Activated T-cell treated with anti-CD3 and anti-CD28 coated beads, Interleukin-2, amount 50 U/mL, for 72 hours (primary cell): ENCODE measurements around the gene INHBA. TPM values are rescaled to one million over a fixed set of nuclear protein-coding genes. Genes with fewer than 3 reads are reported as not detected.

ENCODE experiments used
- ATAC-seq, 2 donors: fragments of 150-1000 bp; cut with Tn5 transposase; replicated peaks in 1 of 2; 2 replicates each; pipeline ENCODE4 v1.10.0; 2021; ENCODE audit warnings: moderate library complexity in 2 of 2, mild to moderate bottlenecking in 1 of 2
- DNase-seq, 2 donors: peaks; one replicate each; pipeline ENCODE4 v3.0.0; 2021 to 2022; ENCODE audit warnings: mixed read lengths in 1 of 2
- H3K27ac Mint-ChIP-seq: one replicate; pipeline ENCODE4 v1.8.0; 2022; ENCODE audit warnings: mild to moderate bottlenecking, moderate library complexity, mixed read lengths
- H3K27me3 Mint-ChIP-seq: one replicate; pipeline ENCODE4 v1.8.0; 2022; ENCODE audit warnings: low read depth, mixed read lengths
- H3K36me3 Mint-ChIP-seq, 2 donors: one replicate each; pipeline ENCODE4 v1.8.0; 2022; ENCODE audit warnings: mixed read lengths in 2 of 2, mild to moderate bottlenecking in 1 of 2; ENCODE audit not compliant: insufficient read depth in 2 of 2
- H3K4me1 Mint-ChIP-seq: one replicate; pipeline ENCODE4 v1.8.0; 2022; ENCODE audit warnings: low read depth, mixed read lengths
- H3K4me3 Mint-ChIP-seq, 2 donors: one replicate each; pipeline ENCODE4 v1.8.0; 2022; ENCODE audit warnings: mild to moderate bottlenecking in 2 of 2, mixed read lengths in 2 of 2, moderate library complexity in 2 of 2
- H3K9me3 Mint-ChIP-seq, 2 donors: one replicate each; pipeline ENCODE4 v1.8.0; 2022; ENCODE audit warnings: mixed read lengths in 2 of 2
- total RNA-seq, 2 donors: library from RNA; stranded (reverse); gene quantifications; one replicate each; pipeline ENCODE4 v1.2.3, GENCODE V29; 2022

INHBA gene
- total RNA-seq, 2 donors from 2014 or later = 0.05 to 0.19 TPM

DNA sequence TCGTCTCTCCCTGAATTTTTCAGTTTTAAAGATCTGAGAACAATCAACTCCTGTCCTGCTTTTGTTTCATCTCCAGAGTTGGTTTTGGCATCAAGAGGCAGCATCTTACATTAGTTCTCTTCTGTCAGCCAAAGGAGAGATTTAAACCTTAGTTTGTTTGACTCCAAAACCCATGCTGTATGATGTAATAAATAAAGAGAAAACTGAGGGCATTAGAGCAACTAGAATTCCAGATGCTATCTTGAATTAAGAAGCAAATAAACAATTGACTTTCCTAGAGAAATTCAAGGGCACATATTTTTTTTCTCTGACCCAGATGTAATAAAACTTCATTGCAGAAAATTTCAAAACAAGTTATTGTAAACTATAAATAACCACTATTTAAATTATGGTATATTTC is 54.4 kb downstream of the INHBA start:
- ATAC-seq (no peak), DNase-seq (no peak)
- Mint-ChIP-seq H3K27ac (peak overlapping the region; percentile 61), H3K4me1 (no peaks in the 10 kb centered on the region), H3K36me3 (no peaks in the 10 kb centered on the region), H3K4me3 (no peak overlapping the region), H3K9me3 (peaks cover 0 to 3% of the 10 kb centered on the region in 2 donors), H3K27me3 (no peaks in the 10 kb centered on the region)

DNA sequence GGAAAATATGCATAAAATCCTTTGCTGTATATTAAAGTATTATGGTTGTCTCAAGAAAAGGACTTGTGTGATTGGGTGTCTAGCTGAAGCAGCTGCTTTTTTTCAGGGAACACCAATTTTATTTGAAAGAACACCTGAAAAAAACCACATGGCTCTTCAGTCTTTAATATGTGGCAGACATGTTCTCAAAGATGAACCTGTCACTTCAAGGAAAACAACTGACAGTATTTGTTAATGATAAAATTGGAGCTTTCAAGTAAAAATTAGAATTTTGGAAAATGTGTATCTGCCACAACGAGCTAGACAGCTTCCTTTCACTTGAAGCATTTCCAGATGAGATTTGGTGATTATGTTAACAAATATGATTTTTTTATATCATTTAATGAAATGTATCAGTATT is 59.3 kb downstream of the INHBA start:
- H3K9me3 Mint-ChIP-seq = peaks cover 0 to 3% of the 10 kb centered on the region in 2 donors
- H3K27me3 Mint-ChIP-seq = no peaks in the 10 kb centered on the region
- no peak for ATAC-seq
- H3K4me3 Mint-ChIP-seq = no peak overlapping the region
- DNase-seq = no peak
- H3K4me1 Mint-ChIP-seq = no peaks in the 10 kb centered on the region
- no peak overlapping the region for H3K27ac Mint-ChIP-seq
- no peaks in the 10 kb centered on the region for H3K36me3 Mint-ChIP-seq

GRCh38 chr7:41641665-41642014 is 61.2 kb downstream of the INHBA start:
- ATAC-seq = no peak
- no peak overlapping the region for H3K4me3 Mint-ChIP-seq
- no peaks in the 10 kb centered on the region for H3K36me3 Mint-ChIP-seq

DNA sequence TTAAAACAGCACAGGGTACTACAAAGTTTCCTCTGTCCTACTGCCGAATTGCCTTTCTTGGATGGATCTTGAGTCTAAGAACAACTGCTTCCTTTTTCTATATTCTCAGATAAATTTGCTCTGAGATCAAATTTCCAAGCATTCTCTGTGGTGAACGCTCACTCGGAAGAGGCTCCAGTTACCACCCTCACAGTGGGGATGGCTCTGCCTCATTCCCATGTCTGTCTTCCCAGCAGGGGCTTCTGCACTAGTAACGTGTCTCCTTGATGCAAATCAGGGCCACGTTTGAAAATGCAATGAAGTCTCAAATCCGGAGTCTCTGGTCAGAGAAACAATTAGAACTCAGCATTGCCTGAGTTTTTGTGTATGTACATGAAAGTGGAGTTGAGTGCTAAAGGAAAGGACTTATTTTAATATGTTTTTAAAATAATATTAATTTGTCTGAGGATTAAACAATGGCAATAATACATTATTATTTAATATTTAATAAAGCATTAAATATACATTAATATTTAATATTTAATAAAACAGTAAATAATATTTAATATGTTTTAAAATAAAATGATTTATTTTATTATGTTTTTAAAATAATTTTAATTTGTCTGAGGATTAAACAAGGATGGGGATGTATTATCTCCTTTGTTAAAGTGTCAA is 61.8 kb downstream of the INHBA start:
- H3K9me3 Mint-ChIP-seq = no peaks in the 10 kb centered on the region

More at GRCh38 chr7:41641665-41642014, 61.2 kb downstream of the INHBA start:
- DNase-seq = no peak
- H3K27me3 Mint-ChIP-seq = no peaks in the 10 kb centered on the region
- no peaks in the 10 kb centered on the region for H3K4me1 Mint-ChIP-seq
- no peak overlapping the region for H3K27ac Mint-ChIP-seq
- no peaks in the 10 kb centered on the region for H3K9me3 Mint-ChIP-seq

DNA sequence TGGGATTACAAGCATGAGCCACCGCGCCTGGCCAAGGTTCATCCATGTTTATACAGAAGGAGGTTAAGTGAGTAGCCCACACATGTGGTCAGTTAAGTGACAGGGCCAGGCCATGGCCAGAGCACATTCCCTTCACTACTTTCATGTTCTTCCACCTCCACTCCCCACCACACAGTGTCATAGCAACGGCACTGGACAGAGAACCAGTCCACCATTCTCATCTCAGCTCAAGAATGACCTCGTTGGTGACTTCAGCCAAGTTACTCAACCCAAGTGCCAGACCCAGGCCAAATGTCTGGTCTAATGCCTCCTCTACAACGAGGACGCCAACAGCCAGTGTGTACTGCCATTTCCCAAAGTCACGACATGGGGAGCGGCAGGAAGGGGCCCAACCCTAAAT is 62.4 kb downstream of the INHBA start:
- no peaks in the 10 kb centered on the region for H3K4me1 Mint-ChIP-seq
- H3K4me3 Mint-ChIP-seq = no peak overlapping the region
- H3K36me3 Mint-ChIP-seq = no peaks in the 10 kb centered on the region
- DNase-seq (no peak), ATAC-seq (no peak)
- no peaks in the 10 kb centered on the region for H3K27me3 Mint-ChIP-seq
- H3K9me3 Mint-ChIP-seq = no peaks in the 10 kb centered on the region
- no peak overlapping the region for H3K27ac Mint-ChIP-seq

More for the DNA sequence above, 61.8 kb downstream of the INHBA start:
- Mint-ChIP-seq H3K36me3 (no peaks in the 10 kb centered on the region), H3K27ac (no peak overlapping the region), H3K4me3 (no peak overlapping the region), H3K27me3 (no peaks in the 10 kb centered on the region), H3K4me1 (no peaks in the 10 kb centered on the region)
- no peak for ATAC-seq
- DNase-seq = no peak

GRCh38 chr7:41637049-41637448 is 65.8 kb downstream of the INHBA start:
- Mint-ChIP-seq H3K4me3 (no peak overlapping the region), H3K36me3 (no peaks in the 10 kb centered on the region), H3K27me3 (peaks cover 5% of the 10 kb centered on the region), H3K4me1 (no peaks in the 10 kb centered on the region), H3K9me3 (peaks cover 2 to 3% of the 10 kb centered on the region in 2 donors), H3K27ac (no peak overlapping the region)
- no peak for DNase-seq
- no peak for ATAC-seq
